Nasal cavity respiratory epithelium epithelial cell of viscerocranial mucosa (primary cell): ENCODE data around the gene IL5. TPM values are rescaled to one million over a fixed set of nuclear protein-coding genes. Genes with fewer than 3 reads are reported as not detected.

Experiments
- total RNA-seq: library from RNA; depleted of rRNA; stranded (reverse); fragments of >200 nt; gene quantifications from 2 replicates; pipeline ENCODE4 v1.2.3, GENCODE V29; 2014

Gene IL5
- total RNA-seq = not detected in 2 replicates

DNA sequence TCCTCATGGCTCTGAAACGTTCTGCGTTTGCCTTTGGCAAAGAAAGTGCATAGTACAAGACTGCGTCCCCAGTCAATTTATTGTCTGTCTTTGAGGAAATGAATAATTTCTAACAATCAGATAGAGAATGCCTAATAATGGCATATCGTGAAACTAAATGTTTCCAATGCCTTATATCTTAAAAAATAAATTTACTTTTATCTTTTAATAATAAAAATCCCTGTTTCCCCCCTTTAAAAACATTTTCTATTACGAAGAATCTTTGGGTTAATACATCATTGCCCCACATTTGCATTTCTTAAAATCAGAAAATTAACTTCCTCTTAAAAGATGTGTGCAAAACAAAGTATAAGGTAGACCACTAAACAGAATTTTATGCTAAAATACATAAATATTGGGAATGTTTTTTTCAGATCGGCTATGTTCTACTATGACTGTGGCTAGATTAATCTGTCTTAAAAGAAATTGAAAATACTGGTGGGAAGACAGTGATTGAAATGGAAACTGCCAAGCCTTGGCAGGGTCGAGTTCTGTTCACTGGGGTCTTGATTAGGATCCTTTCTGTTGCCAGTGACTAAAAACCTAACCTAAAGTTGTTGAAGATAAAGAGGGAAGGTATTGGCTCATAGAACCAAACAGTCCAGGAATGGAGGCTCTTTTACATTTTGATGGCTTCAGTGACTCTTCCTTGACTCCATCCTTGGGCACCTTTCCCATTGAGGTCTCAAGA, at the start of gene IL5:
Gene IL5, minus strand, starts transcription at position 51 of the 730 bp plus-strand sequence. Its CDS starts 44 bp downstream, at position 7.

DNA sequence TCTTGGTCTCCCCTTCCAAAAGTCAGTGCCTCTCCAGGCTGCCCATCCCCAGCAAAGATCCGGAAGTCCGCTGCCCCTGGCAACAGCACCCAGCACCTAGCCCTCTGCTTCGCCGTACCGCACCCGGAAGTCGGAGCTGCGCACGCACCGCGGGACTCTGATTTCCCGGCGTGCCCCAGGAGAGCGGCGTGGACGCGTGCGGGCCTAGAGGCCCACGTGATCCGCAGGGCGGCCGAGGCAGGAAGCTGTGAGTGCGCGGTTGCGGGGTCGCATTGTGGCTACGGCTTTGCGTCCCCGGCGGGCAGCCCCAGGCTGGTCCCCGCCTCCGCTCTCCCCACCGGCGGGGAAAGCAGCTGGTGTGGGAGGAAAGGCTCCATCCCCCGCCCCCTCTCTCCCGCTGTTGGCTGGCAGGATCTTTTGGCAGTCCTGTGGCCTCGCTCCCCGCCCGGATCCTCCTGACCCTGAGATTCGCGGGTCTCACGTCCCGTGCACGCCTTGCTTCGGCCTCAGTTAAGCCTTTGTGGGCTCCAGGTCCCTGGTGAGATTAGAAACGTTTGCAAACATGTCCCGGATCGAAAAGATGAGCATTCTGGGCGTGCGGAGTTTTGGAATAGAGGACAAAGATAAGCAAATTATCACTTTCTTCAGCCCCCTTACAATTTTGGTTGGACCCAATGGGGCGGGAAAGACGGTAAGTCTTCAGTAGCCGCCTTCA, 13.6 kb upstream of the IL5 start, which contains the start of gene RAD50:
Gene RAD50, plus strand, starts transcription at position 215 of the 715 bp plus-strand sequence. Its CDS starts 348 bp downstream, at position 563.

Other genes starting within 250 kb of the IL5 start
- 0.68 and 0.71 TPM in 2 replicates for gene SLC22A4, start 249.1 kb downstream of the IL5 start, total RNA-seq
- 10.3 and 17.9 TPM in 2 replicates for gene SLC22A5, start 173.8 kb downstream of the IL5 start, total RNA-seq
- 5.1 and 23.5 TPM in 2 replicates for gene IRF1, start 52.7 kb downstream of the IL5 start, total RNA-seq
- gene RAD50, start 13.5 kb upstream of the IL5 start, total RNA-seq = 39.3 and 86.1 TPM in 2 replicates
- gene IL13, start 114.7 kb upstream of the IL5 start, total RNA-seq = not detected in 2 replicates
- gene IL4, start 130.5 kb upstream of the IL5 start, total RNA-seq = not detected in 2 replicates
- gene KIF3A, start 194.0 kb upstream of the IL5 start, total RNA-seq = 10.6 and 14.4 TPM in 2 replicates
- gene CCNI2, start 203.9 kb upstream of the IL5 start, total RNA-seq = 0.28 TPM in 1 of 2 replicates, not detected in the other
- gene SEPTIN8, start 233.7 kb upstream of the IL5 start, total RNA-seq = 20.5 and 43.4 TPM in 2 replicates